Heart right ventricle (tissue), 16 donors: ENCODE measurements around the gene ARHGAP4. TPM values are rescaled to one million over a fixed set of nuclear protein-coding genes. Genes with fewer than 3 reads are reported as not detected.

Source experiments
- ATAC-seq, 8 donors: fragments of 200-7000 bp; cut with Tn5 transposase; one replicate each; pipeline ENCODE4 v1.9.1; 2020; ENCODE audit warnings: mild to moderate bottlenecking in 8 of 8, moderate library complexity in 8 of 8, moderate number of reproducible peaks in 1 of 8
- DNase-seq, 2 donors: peaks; one replicate each; pipeline ENCODE4 v3.0.0-alpha.2; 2020
- H3K27ac ChIP-seq, 10 donors: fragments of 200-600 bp; sonication (generic) in 2 of 10; one replicate each; pipeline versions ENCODE4 v1.5.0 to v1.8.0; 2020 to 2022; ENCODE audit warnings: mild to moderate bottlenecking in 3 of 10
- H3K27me3 ChIP-seq, 7 donors: fragments of 200-600 bp; one replicate each; pipeline ENCODE4 v1.8.0; 2021 to 2022; ENCODE audit warnings: mild to moderate bottlenecking in 2 of 7
- H3K36me3 ChIP-seq, 9 donors: fragments of 200-600 bp; sonication (generic) in 1 of 9; one replicate each; pipeline versions ENCODE4 v1.5.0 to v1.8.0; 2020 to 2022; ENCODE audit warnings: mild to moderate bottlenecking in 2 of 9
- H3K4me1 ChIP-seq, 9 donors: fragments of 200-600 bp; sonication (generic) in 1 of 9; one replicate each; pipeline versions ENCODE4 v1.5.0 to v1.8.0; 2020 to 2022; ENCODE audit warnings: mild to moderate bottlenecking in 4 of 9
- H3K4me3 ChIP-seq, 10 donors: fragments of 200-600 bp; sonication (generic) in 2 of 10; one replicate each; pipeline versions ENCODE4 v1.5.0 to v1.8.0; 2020 to 2022; ENCODE audit warnings: mild to moderate bottlenecking in 7 of 10, moderate library complexity in 2 of 10
- H3K9me3 ChIP-seq, 11 donors: fragments of 200-600 bp in 10 of 11; sonication (generic) in 2 of 11; one replicate each; pipeline versions ENCODE4 v1.5.0 to v1.8.0; 2013 to 2022; ENCODE audit warnings: mild to moderate bottlenecking in 2 of 11, control low read depth in 1 of 11, moderate library complexity in 1 of 11
- WGBS, 2 donors: extraction: QIAGEN DNeasy Blood & Tissue Kit; methylation state at CpG; one replicate each; pipeline ENCODE4 v1.1.7; 2013; ENCODE audit warnings: inconsistent platforms in 1 of 2; 5-methylcytosine and 5-hydroxymethylcytosine counted together
- intact Hi-C, 10 donors: fragments of 100-400 bp; cut with DNase I; formaldehyde crosslinking; loops; one replicate each; pipeline versions ENCODE4 v1.11.1 to v1.14.2; 2022
- polyA plus RNA-seq, 2 donors: library from polyadenylated mRNA; stranded (reverse); fragments of 200-250 nt; gene quantifications; one replicate each; pipeline ENCODE4 v1.2.3, GENCODE V29; 2013
- total RNA-seq, 10 donors: library from RNA; stranded (reverse); fragmentation: NEBNext Ultra II Directional in 3 of 10; extraction: Animal tissue kit (Norgen Biotek cat#: 25700) in 3 of 10; gene quantifications; one replicate each; pipeline versions ENCODE4 v1.2.1 to v1.2.4, GENCODE V29; 2021 to 2023
- TF ChIP-seq, protein P1 (sequence below), 9 donors: fragments of 200-600 bp; sonication (generic) in 2 of 9; IDR thresholded peaks; one replicate each; pipeline versions ENCODE4 v1.5.0 to v1.8.0; 2021 to 2022; ENCODE audit warnings: antibody characterized with exemption in 9 of 9, mild to moderate bottlenecking in 5 of 9, moderate library complexity in 1 of 9
- donor health status: Arrhythmogenic right ventricular cardiomyopathy.
- donor health status: ischemic (EF 13 %, LVEDD 7.1; RV severe dilation, severe dysfunction).
- donor health status: healthy with polysubstance abuse.
- donor health status: DM: no; HTN: yes; CAD: no.
- donor health status: DM: no; HTN: no; CAD: no.
- donor health status: ischemic (EF 25% LVEDD 6.9; RV normal size, moderate dysfunction).
- donor health status: ischemic (EF 25% LVEDD 5.7; RV mildly dilated, moderate dysfunction).
- donor health status: healthy.
- donor health status: DM: yes; HTN: yes; CAD: no.
- donor health status: Ischemic cardiomyopathy.
- donor health status: ischemic (EF 35%, LVEDD 5.7; RV mildly dilated, moderate dysfunction).
- donor health status: nonischemic (EF 11% LVEDD 7.7; RV severe dilation, severe dysfunction).
- donor health status: DM: yes; HTN: yes; CAD: no.
- donor health status: PGD.
- donor health status: ischemic (EF 29% LVEDD 5.4; RV normal size, mild dysfunction).
- donor health status: nonischemic (EF 23%, LVEDD 6.1; RV moderate dilation, normal function).

Gene ARHGAP4
- total and polyA plus RNA-seq, 12 donors = 5.5 to 65.5 (median 9.3) TPM

DNA sequence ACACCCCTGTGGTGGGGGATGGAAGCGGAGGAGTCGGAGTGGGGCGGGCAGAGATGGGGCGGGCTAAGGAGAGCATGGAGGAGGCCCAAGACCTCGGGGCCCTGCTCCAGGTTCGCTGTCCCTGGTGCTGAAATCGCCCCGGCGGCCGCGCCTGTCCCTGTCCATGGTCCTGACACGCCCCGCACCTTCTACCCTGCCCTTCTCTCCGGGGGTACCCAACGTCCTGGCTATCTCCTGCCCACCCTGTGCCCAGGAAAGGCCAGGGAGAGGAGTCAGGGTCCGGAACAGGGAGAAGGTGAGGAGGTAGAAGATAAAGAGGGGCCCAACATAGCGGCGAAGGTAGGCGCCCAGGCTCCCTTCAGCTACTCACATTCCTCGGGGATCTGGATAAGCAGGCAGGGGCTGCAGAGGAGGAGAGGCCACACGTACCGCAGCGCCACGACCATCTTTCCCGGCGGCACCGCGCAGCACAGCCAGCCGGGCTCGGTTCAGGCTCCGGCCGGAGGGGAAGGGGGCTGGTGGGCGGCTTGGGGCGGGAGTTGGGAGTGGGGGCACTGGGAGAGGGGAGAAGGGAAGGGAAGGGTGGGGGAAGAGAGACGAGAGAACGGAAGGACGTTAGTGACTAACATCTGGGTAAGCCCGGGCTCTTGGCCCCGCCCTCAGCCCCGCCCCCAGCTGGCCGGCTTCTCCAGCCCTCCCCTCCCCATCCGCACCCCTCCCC, 50.5 kb downstream of the ARHGAP4 start:
- WGBS, 2 donors = 1 to 2% methylated on average over 20 to 41 of the region's 42 CpGs
- peak; percentile 69 to 91 (median 78) for ATAC-seq
- H3K4me1 ChIP-seq = no peaks in the 10 kb centered on the region
- peak; percentile 51 to 52 for DNase-seq
- H3K27me3 ChIP-seq = peaks cover 0 to 94% (median 6%) of the 10 kb centered on the region in 7 donors
- no peaks in the 10 kb centered on the region for H3K9me3 ChIP-seq
- intact Hi-C loops = no loop called here
- H3K4me3 ChIP-seq = no peak overlapping the region
- H3K27ac ChIP-seq = no peak overlapping the region
- no peaks in the 10 kb centered on the region for H3K36me3 ChIP-seq
- TF ChIP-seq, protein P1, sequence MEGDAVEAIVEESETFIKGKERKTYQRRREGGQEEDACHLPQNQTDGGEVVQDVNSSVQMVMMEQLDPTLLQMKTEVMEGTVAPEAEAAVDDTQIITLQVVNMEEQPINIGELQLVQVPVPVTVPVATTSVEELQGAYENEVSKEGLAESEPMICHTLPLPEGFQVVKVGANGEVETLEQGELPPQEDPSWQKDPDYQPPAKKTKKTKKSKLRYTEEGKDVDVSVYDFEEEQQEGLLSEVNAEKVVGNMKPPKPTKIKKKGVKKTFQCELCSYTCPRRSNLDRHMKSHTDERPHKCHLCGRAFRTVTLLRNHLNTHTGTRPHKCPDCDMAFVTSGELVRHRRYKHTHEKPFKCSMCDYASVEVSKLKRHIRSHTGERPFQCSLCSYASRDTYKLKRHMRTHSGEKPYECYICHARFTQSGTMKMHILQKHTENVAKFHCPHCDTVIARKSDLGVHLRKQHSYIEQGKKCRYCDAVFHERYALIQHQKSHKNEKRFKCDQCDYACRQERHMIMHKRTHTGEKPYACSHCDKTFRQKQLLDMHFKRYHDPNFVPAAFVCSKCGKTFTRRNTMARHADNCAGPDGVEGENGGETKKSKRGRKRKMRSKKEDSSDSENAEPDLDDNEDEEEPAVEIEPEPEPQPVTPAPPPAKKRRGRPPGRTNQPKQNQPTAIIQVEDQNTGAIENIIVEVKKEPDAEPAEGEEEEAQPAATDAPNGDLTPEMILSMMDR (IDR thresholded peaks at IDR 0.05) = no peak

DNA sequence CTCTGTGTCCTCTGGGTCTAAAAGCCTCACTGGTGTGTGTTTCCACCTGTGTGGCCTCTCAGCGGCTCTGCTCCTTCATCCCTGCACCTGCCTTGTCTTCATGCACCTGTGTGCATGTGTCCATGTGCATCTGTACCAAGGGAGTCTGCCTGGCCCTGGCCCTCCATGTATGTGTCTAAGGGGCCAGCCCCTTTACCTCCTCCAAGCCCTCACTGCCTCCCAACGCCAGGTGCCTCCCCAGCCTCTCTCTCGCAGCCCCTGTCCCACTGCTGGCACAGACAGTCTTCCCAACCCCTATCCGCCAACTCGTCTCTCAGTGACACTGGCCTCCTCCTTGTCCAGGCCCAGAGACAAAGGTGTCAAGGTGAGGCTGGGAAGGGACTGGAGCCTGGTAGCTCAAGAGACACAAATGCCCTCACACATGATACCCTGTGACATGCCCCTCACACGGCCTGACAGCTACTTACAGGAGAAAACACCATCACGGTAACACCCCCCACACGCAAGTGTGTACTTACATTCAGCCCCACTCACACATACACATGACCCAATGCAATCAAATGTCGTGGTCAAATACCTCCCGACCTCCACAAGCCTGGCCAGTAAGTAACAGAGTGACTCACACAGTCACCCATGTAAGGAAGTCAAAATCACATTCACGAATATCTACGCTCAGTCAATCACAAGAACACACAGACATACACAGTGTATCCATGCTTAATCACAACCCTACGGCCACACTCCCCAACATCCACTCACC, 51.5 kb downstream of the ARHGAP4 start:
- Histone ChIP-seq H3K27me3 (peaks cover 0 to 94% (median 0%) of the 10 kb centered on the region in 7 donors), H3K4me1 (no peaks in the 10 kb centered on the region)
- ATAC-seq = no peak

DNA sequence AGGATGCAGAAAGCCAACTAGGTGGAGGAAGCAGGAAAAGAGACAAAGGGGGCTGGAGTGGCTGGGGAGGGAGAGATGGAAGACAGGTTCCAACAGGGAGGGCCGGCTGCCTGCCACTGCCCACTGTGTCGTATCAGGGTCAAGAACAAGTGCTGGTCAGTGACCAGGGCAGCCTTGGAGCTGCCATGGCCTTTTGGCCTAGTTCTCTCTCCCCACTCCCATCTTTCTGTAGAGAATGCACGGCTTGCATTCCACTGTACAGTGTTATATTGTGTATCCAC, 52.0 kb downstream of the ARHGAP4 start:
- Histone ChIP-seq H3K4me3 (no peak overlapping the region), H3K27ac (no peak overlapping the region), H3K9me3 (no peaks in the 10 kb centered on the region), H3K4me1 (no peaks in the 10 kb centered on the region), H3K36me3 (no peaks in the 10 kb centered on the region), H3K27me3 (peaks cover 0 to 93% (median 0%) of the 10 kb centered on the region in 7 donors)
- ATAC-seq (no peak), DNase-seq (no peak)
- TF ChIP-seq, protein P1 (IDR thresholded peaks at IDR 0.05) = no peak
- 18 to 30% methylated on average over 2 to 3 of the region's 3 CpGs for WGBS, 2 donors
- intact Hi-C loops = no loop called here

More for the DNA sequence above, 51.5 kb downstream of the ARHGAP4 start:
- 85% methylated on average over 13 of the region's 13 CpGs for WGBS, 2 donors
- no peak for DNase-seq
- Histone ChIP-seq H3K36me3 (no peaks in the 10 kb centered on the region), H3K27ac (no peak overlapping the region), H3K9me3 (no peaks in the 10 kb centered on the region), H3K4me3 (no peak overlapping the region)
- TF ChIP-seq, protein P1 (IDR thresholded peaks at IDR 0.05) = no peak
- intact Hi-C loops = no loop called here

DNA sequence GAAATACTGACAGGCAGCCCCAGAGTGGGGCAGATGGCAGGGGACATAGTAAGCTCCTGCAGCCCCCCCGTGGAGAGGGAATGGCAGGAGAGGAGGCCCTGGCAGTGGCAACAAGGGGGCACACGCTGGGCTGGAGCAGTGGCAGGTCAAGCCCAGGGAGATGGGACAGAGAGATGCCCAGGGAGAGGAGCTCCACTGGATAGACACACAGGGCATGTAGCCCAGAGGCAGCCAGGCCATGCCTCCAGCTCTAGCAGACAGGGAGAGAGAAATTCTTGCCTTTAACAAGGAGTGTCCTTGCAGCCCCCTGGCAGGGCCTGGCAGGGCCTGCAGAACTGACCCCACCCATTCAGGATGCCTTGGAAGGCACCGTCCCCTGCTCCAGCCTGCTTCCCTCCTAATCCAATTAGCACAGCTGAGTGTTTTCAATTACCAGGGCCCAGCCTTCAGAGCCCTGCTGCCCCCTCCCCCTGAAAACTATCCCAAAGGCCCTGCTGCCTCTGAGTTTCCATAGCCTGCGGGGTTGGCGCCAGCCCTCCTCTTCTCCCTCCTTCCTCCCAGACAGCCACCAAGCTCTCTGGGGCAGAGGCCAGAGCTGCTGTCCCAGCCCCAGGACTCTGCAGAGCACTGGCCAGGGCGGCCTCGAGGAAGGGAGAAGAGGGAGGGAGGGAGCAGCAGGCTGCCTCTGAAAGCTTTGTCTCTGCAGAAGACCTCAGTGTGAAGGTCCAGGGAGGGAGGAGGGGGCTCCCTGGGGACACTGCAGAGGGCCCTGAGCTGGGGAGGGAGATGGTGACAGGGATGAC, 52.6 kb downstream of the ARHGAP4 start:
- intact Hi-C loops = no loop called here
- H3K27ac ChIP-seq = no peak overlapping the region
- no peaks in the 10 kb centered on the region for H3K36me3 ChIP-seq
- H3K4me3 ChIP-seq = no peak overlapping the region
- no peak for DNase-seq
- peaks cover 0 to 88% (median 0%) of the 10 kb centered on the region in 7 donors for H3K27me3 ChIP-seq
- H3K9me3 ChIP-seq = no peaks in the 10 kb centered on the region
- no peaks in the 10 kb centered on the region for H3K4me1 ChIP-seq
- TF ChIP-seq, protein P1 (IDR thresholded peaks at IDR 0.05) = no peak
- ATAC-seq = no peak
- WGBS, 2 donors = 18 to 38% methylated on average over 4 to 7 of the region's 7 CpGs
